Epithelial cell of proximal tubule (primary cell): ENCODE results near the gene EDEM1. TPM values are rescaled to one million over a fixed set of nuclear protein-coding genes. Genes with fewer than 3 reads are reported as not detected.
A peak's percentile ranks its signal among the peaks of the same experiment; 100 is the strongest.

Experiments used
- DNase-seq: peaks from one replicate; pipeline ENCODE4 v3.0.0-alpha.2; 2011; ENCODE audit warnings: low read depth
- H3K4me3 ChIP-seq: 2 replicates; pipeline ENCODE4 v1.5.1; 2011; ENCODE audit warnings: low read depth, mild to moderate bottlenecking, low read length
- CTCF ChIP-seq: conservative IDR thresholded peaks from 2 replicates; pipeline ENCODE4 v1.5.1; 2012; ENCODE audit warnings: low read depth, mild to moderate bottlenecking, low read length
- total RNA-seq: library from RNA; depleted of rRNA; stranded (reverse); fragments of >200 nt; gene quantifications from 2 replicates; pipeline ENCODE4 v1.2.3, GENCODE V29; 2015

The EDEM1 gene
- total RNA-seq = 27.1 and 50.6 TPM in 2 replicates

- DNase-seq = no peak
- TF ChIP-seq CTCF = no peak
- H3K4me3 ChIP-seq = peak within 1 kb of the TSS; percentile 94
Measured at GRCh38 chr3:5187156-5187919, at the start of gene EDEM1. Gene EDEM1 (plus strand): TSS chr3:5187707. CDS start chr3:5187806, 99 bp downstream.

- H3K4me3 ChIP-seq = no peak overlapping the region
- TF ChIP-seq CTCF = no peak
- DNase-seq = no peak
Measured at GRCh38 chr3:5138214-5138981, 49.1 kb upstream of the EDEM1 start.

DNA sequence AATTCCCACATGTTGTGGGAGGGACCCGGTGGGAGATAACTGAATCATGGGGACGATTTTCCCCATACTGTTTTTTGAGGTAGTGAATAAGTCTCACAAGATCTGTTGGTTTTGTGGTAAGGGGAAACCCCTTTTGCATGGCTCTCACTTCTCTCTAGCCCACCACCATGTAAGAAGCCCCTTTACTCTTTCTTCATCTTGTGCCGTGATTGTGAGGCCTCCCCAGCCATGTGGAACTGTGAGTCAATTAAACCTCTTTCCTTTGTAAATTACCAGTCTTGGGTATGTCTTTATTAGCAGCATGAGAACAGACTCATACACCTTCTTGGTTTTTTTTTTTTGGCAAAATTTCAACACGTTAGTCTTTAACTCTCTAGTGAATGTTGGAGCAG, 47.3 kb upstream of the EDEM1 start:
- DNase-seq = no peak
- H3K4me3 ChIP-seq = no peak overlapping the region
- TF ChIP-seq CTCF = no peak

DNA sequence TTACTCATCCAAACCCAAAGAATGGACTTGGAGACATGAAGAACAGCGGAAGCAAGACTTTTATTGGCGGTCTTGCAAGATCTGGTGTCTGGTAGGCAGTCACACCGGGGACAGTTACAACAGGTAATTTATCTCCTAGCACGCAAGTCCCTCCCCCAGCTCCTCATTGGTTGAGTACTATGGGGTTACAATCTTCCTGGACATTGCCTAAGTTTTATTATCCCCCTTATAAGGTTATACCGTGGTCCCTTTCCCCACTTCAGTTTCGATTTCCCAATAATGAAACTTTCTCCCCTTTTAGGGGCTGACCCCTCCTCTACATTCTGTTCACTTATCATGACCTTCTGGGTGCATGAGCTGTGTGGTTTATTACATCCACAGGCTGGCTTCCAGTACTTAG, 46.7 kb upstream of the EDEM1 start:
- H3K4me3 ChIP-seq = no peak overlapping the region
- no peak for TF ChIP-seq CTCF
- no peak for DNase-seq

DNA sequence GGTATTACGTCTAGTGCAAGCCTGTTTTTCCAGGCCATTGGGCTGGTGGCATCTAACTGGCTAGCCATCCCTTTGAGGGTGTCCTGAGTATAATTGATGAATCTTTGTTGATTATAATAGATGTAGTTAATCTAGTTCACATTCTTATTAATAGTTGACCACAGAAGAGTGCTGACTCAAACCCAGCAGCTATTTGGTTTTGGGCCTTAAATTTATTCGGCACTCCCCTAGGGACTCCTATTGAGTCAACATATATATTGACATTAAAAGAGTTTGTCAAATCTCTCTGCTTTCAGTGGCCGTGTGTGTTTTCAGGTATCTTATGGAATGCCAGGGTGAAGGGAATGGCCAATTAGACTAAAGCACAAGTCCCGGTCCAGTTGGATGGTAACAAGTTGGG, 45.7 kb upstream of the EDEM1 start:
- DNase-seq = no peak
- TF ChIP-seq CTCF = no peak
- no peak overlapping the region for H3K4me3 ChIP-seq

DNA sequence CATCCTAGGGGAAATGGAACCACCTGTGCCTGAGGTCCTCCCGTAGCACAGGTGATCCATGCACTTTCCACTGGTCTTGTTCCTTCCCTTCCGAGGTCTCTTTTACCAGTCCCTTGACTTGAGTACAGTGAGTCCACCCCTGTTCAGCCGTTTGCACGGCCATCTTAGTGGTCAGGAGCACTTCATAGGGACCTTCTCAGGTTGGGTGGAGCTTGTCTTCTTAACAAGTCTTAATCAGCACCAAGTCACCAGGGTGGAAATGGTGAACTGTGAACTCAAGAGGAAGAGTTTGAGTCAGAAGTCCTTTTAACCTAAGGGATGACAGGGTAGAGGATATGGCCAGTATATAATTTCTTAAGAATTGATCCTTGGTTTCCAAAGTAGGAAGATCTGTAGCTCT, 44.0 kb upstream of the EDEM1 start:
- no peak overlapping the region for H3K4me3 ChIP-seq
- DNase-seq = no peak
- no peak for TF ChIP-seq CTCF
